WTC11 (cell line): Measurements from ENCODE around the gene PPP2R1A. TPM values are rescaled to one million over a fixed set of nuclear protein-coding genes. Genes with fewer than 3 reads are reported as not detected.

Experiments
- ATAC-seq: fragments of 200-7000 bp; cut with Tn5 transposase; 2 replicates; pipeline ENCODE4 v1.10.0; 2021; ENCODE audit warnings: mild to moderate bottlenecking, moderate library complexity
- CTCF ChIA-PET: fragments of 300-600 bp; sonication (Branson Sonifier 250); formaldehyde crosslinking; loops from one replicate; lab custom pipeline; 2021; ENCODE audit warnings: antibody characterized with exemption; lab: Charles Lee
- POLR2A ChIA-PET: fragments of 350-600 bp; sonication (Branson Sonifier 250); formaldehyde crosslinking; loops from one replicate; lab custom pipeline; 2021; ENCODE audit warnings: antibody characterized with exemption; lab: Charles Lee
- DNase-seq: peaks from one replicate; pipeline ENCODE4 v3.0.0; 2021; ENCODE audit warnings: low spot score
- H3K27ac Mint-ChIP-seq: 2 replicates; pipeline ENCODE4 v1.8.0; 2021; ENCODE audit warnings: mixed read lengths
- H3K27me3 Mint-ChIP-seq: 2 replicates; pipeline ENCODE4 v1.8.0; 2021; ENCODE audit warnings: low read depth, mild to moderate bottlenecking, moderate library complexity, mixed read lengths
- H3K36me3 Mint-ChIP-seq: 2 replicates; pipeline ENCODE4 v1.8.0; 2021; ENCODE audit warnings: mixed read lengths
- H3K4me1 Mint-ChIP-seq: 2 replicates; pipeline ENCODE4 v1.8.0; 2022; ENCODE audit warnings: mixed read lengths
- H3K4me3 Mint-ChIP-seq: 2 replicates; pipeline ENCODE4 v1.8.0; 2021; ENCODE audit warnings: mild to moderate bottlenecking, moderate library complexity, mixed read lengths
- H3K9me3 Mint-ChIP-seq: 2 replicates; pipeline ENCODE4 v1.8.0; 2021; ENCODE audit warnings: mixed read lengths
- E2F1 ChIP-seq: sonication (generic); formaldehyde crosslinking; IDR thresholded peaks from 2 replicates; pipeline ENCODE4 v1.8.0; 2022; ENCODE audit warnings: mild to moderate bottlenecking, missing genetic modification reagents
- E2F4 ChIP-seq: sonication (generic); formaldehyde crosslinking; IDR thresholded peaks from 2 replicates; pipeline ENCODE4 v1.8.1; 2022; ENCODE audit warnings: low read depth, mild to moderate bottlenecking, moderate library complexity, missing genetic modification reagents, borderline replicate concordance
- E2F5 ChIP-seq: sonication (generic); formaldehyde crosslinking; IDR thresholded peaks from 2 replicates; pipeline ENCODE4 v1.8.1; 2022; ENCODE audit warnings: mild to moderate bottlenecking, moderate library complexity, missing genetic modification reagents
- EMX1 ChIP-seq: fragments of 250-450 bp; sonication (Bioruptor Pico); IDR thresholded peaks from 2 replicates; pipeline ENCODE4 v1.8.0; 2021; ENCODE audit warnings: mild to moderate bottlenecking
- ETV6 ChIP-seq: sonication (generic); formaldehyde crosslinking; IDR thresholded peaks from 2 replicates; pipeline ENCODE4 v1.8.1; 2022; ENCODE audit warnings: mild to moderate bottlenecking, missing genetic modification reagents
- FOXK1 ChIP-seq: sonication (generic); formaldehyde crosslinking; IDR thresholded peaks from 2 replicates; pipeline ENCODE4 v1.8.0; 2022; ENCODE audit warnings: mild to moderate bottlenecking, moderate library complexity, missing genetic modification reagents
- FOXP1 ChIP-seq: sonication (generic); formaldehyde crosslinking; IDR thresholded peaks from 2 replicates; pipeline ENCODE4 v1.8.0; 2022; ENCODE audit warnings: missing genetic modification reagents, mild to moderate bottlenecking, moderate library complexity, borderline replicate concordance
- FOXP4 ChIP-seq: sonication (generic); formaldehyde crosslinking; IDR thresholded peaks from 2 replicates; pipeline ENCODE4 v1.8.0; 2022; ENCODE audit warnings: mild to moderate bottlenecking, missing genetic modification reagents
- GABPB1 ChIP-seq: sonication (generic); formaldehyde crosslinking; IDR thresholded peaks from 2 replicates; pipeline ENCODE4 v1.8.1; 2023; ENCODE audit warnings: mild to moderate bottlenecking, missing genetic modification reagents
- GTF2I ChIP-seq: fragments of 250-450 bp; sonication (Bioruptor Pico); conservative IDR thresholded peaks from 2 replicates; pipeline ENCODE4 v1.4.0; 2021; ENCODE audit warnings: mild to moderate bottlenecking
- KAT7 ChIP-seq: sonication (generic); formaldehyde crosslinking; IDR thresholded peaks from 2 replicates; pipeline ENCODE4 v1.8.1; 2023; ENCODE audit warnings: missing genetic modification reagents, mild to moderate bottlenecking, borderline replicate concordance
- MAX ChIP-seq: sonication (generic); formaldehyde crosslinking; IDR thresholded peaks from 2 replicates; pipeline ENCODE4 v1.8.0; 2022; ENCODE audit warnings: mild to moderate bottlenecking, missing genetic modification reagents
- MXD4 ChIP-seq: fragments of 250-450 bp; sonication (Bioruptor Pico); IDR thresholded peaks from 2 replicates; pipeline ENCODE4 v1.8.0; 2021; ENCODE audit warnings: mild to moderate bottlenecking, moderate library complexity, borderline replicate concordance
- NFYB ChIP-seq: sonication (generic); formaldehyde crosslinking; conservative IDR thresholded peaks from 2 replicates; pipeline ENCODE4 v1.8.0; 2022; ENCODE audit warnings: low read depth, missing genetic modification reagents
- PRDM15 ChIP-seq: sonication (generic); formaldehyde crosslinking; IDR thresholded peaks from 2 replicates; pipeline ENCODE4 v1.8.0; 2022; ENCODE audit warnings: missing genetic modification reagents
- SP1 ChIP-seq: sonication (generic); formaldehyde crosslinking; conservative IDR thresholded peaks from 2 replicates; pipeline ENCODE4 v1.8.1; 2022; ENCODE audit warnings: missing genetic modification reagents
- TEAD1 ChIP-seq: sonication (generic); formaldehyde crosslinking; IDR thresholded peaks from 2 replicates; pipeline ENCODE4 v1.8.0; 2022; ENCODE audit warnings: mild to moderate bottlenecking, missing genetic modification reagents
- USF2 ChIP-seq: sonication (generic); formaldehyde crosslinking; IDR thresholded peaks from 2 replicates; pipeline ENCODE4 v1.8.1; 2023; ENCODE audit warnings: mild to moderate bottlenecking, missing genetic modification reagents, moderate library complexity
- ZNF121 ChIP-seq: sonication (generic); formaldehyde crosslinking; IDR thresholded peaks from 2 replicates; pipeline ENCODE4 v1.8.0; 2023; ENCODE audit warnings: missing genetic modification reagents
- ZNF232 ChIP-seq: sonication (generic); formaldehyde crosslinking; IDR thresholded peaks from 2 replicates; pipeline ENCODE4 v1.8.0; 2022; ENCODE audit warnings: mild to moderate bottlenecking, missing genetic modification reagents
- ZNF423 ChIP-seq: fragments of 250-450 bp; sonication (Bioruptor Pico); IDR thresholded peaks from 2 replicates; pipeline ENCODE4 v2.1.2; 2022; ENCODE audit warnings: mild to moderate bottlenecking, moderate library complexity
- total RNA-seq: library from RNA; stranded (reverse); gene quantifications from 3 replicates; pipeline ENCODE4 v1.2.3, GENCODE V29; 2021

Gene PPP2R1A
- total RNA-seq, 1 experiment from 2014 or later, result 505 TPM

- CTCF ChIA-PET, result no interaction called here
- H3K36me3 Mint-ChIP-seq, result peaks cover 39% of the 10 kb centered on the region
- peak; percentile 98 for ATAC-seq
These were observed 79.7 kb downstream of the PPP2R1A start, which contains the start of gene ZNF766 for GRCh38 chr19:52269338-52270261. Gene ZNF766, plus strand, starts transcription at chr19:52269587. Its CDS starts 27 bp downstream, at chr19:52269614.

More at GRCh38 chr19:52269338-52270261, 79.7 kb downstream of the PPP2R1A start, which contains the start of gene ZNF766:
- POLR2A ChIA-PET, result no interaction called here
- no peak for TF ChIP-seq USF2 (CRISPR knock-in tag)
- peak; percentile 32; the same call in 1 of the 2 replicates for TF ChIP-seq FOXP1 (CRISPR knock-in tag)
- 0 out of 2 replicates have a peak, but pooled peaks have one; percentile 46 for TF ChIP-seq KAT7 (CRISPR knock-in tag)
- TF ChIP-seq TEAD1 (CRISPR knock-in tag), result peak; percentile 62
- TF ChIP-seq E2F1 (CRISPR knock-in tag), result no peak
- no peak for TF ChIP-seq GTF2I (CRISPR knock-in tag)
- TF ChIP-seq GABPB1, result peak; percentile 83
- TF ChIP-seq E2F4 (CRISPR knock-in tag), result peak; percentile 82; the same call in 1 of the 2 replicates
- TF ChIP-seq FOXP4 (CRISPR knock-in tag), result no peak
- TF ChIP-seq NFYB (CRISPR knock-in tag), result peak; percentile 55
- 0 out of 2 replicates have a peak, but pooled peaks have one; percentile 47 for TF ChIP-seq EMX1 (CRISPR knock-in tag)
- peak; percentile 69; the same call in 1 of the 2 replicates for TF ChIP-seq ZNF121
- peak; percentile 55; the same call in 1 of the 2 replicates for TF ChIP-seq ZNF232
- TF ChIP-seq PRDM15 (CRISPR knock-in tag), result peak; percentile 95
- TF ChIP-seq SP1 (CRISPR knock-in tag), result peak; percentile 96
- peak; percentile 74; the same call in 1 of the 2 replicates for TF ChIP-seq FOXK1
- TF ChIP-seq E2F5 (CRISPR knock-in tag), result peak; percentile 98
- TF ChIP-seq ETV6, result no peak
- TF ChIP-seq ZNF423 (CRISPR knock-in tag), result no peak
- peak; percentile 88 for TF ChIP-seq MAX (CRISPR knock-in tag)
- TF ChIP-seq MXD4, result no peak
- TF ChIP-seq, all 79 proteins: peak for 14
- Mint-ChIP-seq H3K4me3 (peak within 1 kb of the TSS; percentile 97), H3K9me3 (peaks cover 18% of the 10 kb centered on the region), H3K27ac (peak within 1 kb of the TSS; percentile 93), H3K27me3 (no peaks in the 10 kb centered on the region; the same call in 1 of the 2 replicates), H3K4me1 (peaks cover 24% of the 10 kb centered on the region)
- DNase-seq, result peak; percentile 98
